HG03175 (cell line): ENCODE measurements around the gene ORAI2.
"Not testable (repeated sequence)": the region's sequence is repeated elsewhere in the genome, so short reads cannot be mapped to it uniquely, and the experiment has no call there.

Experiments
- ATAC-seq: cut with Tn5 transposase; IDR thresholded peaks from one replicate; pipeline ENCODE4 v1.9.1; 2021; ENCODE audit warnings: mild to moderate bottlenecking, moderate library complexity; ENCODE audit not compliant: unreplicated experiment

ORAI2 gene

DNA sequence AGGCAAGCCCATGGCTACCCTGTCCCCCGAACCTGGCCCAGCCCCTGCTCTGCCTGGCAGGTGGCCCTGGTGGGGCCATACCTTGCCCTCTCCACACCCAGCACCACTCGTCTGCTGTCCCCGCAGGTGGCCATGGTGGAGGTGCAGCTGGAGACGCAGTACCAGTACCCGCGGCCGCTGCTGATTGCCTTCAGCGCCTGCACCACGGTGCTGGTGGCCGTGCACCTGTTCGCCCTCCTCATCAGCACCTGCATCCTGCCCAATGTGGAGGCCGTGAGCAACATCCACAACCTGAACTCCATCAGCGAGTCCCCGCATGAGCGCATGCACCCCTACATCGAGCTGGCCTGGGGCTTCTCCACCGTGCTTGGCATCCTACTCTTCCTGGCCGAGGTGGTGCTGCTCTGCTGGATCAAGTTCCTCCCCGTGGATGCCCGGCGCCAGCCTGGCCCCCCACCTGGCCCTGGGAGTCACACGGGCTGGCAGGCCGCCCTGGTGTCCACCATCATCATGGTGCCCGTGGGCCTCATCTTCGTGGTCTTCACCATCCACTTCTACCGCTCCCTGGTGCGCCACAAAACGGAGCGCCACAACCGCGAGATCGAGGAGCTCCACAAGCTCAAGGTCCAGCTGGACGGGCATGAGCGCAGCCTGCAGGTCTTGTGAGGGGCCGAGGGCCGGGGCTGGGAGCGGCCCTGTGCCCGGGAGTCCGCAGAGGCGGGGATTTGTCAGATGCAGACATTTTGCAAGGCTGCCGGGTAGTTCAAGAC is 13.2 kb downstream of the ORAI2 start:
- ATAC-seq = no peak

DNA sequence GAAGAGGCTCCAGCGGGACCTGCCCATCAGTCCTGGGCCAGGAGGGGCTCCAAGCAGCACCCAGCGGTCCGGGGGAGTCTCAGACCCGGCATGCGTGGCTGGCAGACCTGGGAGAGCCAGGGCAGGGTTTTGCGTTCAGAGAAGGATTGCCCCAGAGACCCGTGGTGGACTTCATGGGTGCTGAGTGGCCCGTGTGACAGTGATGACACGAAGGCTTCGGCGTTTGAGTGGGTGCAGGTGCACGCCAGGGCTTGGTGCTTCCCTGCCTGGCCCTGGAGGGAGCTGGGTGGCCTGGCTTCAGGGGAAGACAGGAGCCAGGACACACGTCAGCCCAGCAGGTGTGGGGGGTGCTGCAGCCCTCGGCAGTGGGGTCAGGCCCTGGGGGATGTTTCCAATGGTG is 13.9 kb downstream of the ORAI2 start:
- no peak for ATAC-seq

DNA sequence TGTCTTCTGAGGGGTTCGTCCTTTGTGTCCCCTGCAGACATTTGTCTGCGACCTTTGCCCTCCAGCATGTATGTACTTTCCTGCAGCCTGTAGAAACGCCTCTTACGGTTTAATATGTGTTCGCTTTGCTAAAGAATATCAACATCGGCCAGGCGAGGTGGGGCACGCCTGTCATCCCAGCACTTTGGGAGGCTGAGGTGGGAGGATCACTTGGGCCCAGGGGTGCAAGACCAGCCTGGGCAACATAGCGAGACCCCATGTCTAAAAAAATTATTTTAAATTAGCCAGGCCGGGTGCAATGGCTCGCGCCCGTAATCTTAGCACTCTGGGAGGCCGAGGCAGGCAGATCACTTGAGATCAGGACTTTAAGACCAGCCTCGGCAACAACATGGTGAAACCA is 15.8 kb downstream of the ORAI2 start:
- no peak for ATAC-seq

DNA sequence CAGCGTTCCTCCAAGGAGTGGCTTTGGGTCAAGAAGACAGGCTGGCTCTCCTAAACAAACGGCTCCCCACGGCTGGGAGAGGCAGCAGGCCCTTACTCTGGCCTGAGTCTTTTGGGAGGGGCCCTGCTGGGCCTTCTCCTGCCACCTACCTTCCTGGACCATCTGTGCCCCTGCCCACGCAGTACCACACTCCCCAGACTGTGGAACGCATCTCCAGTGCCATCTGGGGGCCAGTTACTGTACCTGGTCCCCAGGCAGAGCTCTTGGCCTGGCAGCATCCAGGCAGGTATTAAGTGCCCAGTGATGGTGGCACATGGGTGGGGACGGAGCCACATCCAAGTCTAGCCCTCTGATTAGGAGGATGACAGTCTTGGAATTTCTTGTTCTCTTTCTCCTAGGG is 16.9 kb downstream of the ORAI2 start:
- ATAC-seq = no peak

DNA sequence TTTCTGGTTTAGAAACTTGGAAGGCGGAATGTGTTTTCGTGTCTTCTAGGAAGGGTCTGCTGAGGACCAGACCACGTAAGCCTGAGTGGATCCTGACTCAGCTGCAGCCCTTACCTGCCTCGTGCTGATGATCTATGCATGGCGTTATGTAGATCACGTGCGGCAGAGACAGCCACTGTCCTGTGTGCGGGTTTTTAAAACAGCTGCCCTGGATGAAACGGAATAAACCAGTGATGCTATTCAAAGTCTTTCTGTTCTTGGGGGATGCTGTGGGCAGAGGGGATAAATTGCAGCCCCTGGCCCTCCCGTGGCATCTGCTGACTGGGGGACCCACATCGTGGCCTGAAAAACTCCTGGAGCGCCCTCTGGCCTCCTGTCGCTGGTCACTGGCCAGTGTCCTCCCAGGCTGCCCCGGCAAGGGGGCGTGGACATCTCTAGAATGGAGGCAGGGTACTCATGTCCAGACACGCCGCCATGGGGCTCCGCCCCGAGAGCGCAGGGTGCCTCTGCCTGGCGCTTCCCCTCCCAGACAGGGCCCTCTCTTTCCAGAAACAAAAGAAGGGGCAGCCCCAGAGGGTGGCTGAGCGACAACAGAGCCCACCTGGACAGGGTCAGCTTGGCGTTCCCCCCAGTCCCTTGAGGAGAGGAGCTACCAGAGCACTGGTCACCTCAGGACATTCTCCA is 18.1 kb downstream of the ORAI2 start:
- no peak for ATAC-seq

DNA sequence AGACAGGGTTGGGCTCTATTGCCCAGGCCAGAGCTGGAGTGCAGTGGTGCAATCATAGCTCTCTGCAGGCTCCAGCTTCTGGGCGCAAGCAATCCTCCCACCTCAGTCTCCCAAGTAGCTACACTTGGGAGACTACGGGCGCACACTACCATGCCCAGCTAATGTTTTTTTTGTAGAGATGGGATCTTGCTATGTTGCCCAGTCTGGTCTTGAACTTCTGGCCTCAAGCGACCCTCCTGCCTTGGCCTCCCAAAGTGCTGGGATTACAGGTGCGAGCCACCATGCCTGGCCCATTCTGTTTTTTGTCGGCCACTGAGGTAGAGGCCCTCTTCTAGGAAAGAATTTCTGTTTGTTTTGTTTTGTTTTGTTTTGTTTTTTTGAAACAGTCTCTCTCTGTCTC is 19.1 kb downstream of the ORAI2 start:
- no peak for ATAC-seq

DNA sequence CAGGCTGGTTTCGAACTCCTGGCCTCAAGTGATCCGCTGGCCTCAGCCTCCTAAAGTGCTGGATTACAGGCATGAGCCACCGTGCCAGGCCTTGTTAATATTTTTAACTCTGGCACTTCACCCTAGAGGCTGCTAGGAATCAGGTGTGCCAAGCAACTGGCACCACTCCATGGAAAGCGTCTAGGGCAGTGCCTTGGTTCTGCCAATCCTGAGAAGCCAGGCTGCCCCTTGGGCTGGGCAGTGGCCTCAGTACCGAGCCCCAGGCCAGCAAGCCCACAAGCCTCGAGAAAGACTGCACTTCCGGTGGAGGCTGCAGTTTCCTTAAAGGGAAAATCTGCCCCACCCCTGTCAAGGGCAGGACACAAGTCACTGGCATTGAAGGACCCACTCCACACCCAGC is 19.9 kb downstream of the ORAI2 start:
- ATAC-seq = no peak

DNA sequence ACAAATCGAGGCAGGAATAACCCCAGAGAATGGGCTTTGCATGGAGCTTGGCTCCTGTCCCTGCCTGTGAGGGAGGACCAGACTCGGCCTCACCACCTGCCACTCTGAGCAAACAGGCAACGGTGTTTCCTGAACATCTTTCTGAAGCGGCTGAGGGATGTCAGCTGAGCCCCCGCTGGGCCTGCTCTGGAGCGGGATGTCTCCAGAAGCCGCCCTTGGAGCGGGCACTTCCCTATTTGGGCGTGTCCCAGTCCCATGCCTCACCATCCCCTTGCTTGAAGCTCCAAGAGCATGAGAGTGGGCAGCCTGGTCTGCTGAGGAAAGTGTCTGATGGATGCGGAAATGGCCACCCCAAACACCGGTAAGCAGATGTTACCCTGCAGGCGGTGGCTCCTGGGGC is 21.1 kb downstream of the ORAI2 start:
- ATAC-seq = no peak

DNA sequence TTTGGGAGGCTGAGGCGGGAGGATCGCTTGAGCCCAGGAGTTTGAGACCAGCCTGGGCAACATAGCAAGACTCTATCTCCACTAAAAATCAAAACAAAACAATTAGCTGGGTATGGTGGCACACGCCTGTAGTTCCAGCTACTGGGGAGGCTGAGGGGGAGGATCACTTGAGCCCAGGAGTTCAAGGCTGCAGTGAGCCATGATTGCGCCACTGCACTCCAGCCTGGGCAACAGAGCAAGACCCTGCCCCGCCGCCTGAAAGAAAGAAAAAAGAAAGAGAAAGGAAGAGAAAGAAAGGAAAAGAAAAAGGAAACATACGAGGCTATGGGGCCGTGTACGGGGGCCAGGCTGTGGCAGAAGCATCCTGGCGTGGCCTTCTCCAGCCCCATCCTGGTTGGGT is 21.6 kb downstream of the ORAI2 start:
- not testable (repeated sequence) for ATAC-seq

DNA sequence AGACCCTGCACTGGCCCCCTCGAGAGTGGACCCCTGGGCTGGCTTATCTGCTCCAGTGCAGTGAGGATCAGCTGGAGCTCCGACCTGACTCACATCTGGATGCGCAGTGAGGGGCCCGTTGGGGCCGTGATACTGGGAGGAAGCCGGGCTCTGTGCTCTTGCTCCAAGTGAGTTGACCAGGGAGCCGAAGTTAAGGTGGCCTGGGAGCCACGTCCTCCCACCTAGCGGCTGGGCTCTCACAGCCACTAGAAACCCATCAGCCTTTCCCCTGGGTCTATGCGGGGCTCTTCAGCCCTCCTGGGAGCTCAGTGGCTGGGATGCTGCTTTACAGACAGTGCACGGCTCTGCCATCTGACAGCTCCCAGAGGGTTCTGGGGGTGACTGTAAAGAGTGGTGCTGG is 22.2 kb downstream of the ORAI2 start:
- no peak for ATAC-seq

DNA sequence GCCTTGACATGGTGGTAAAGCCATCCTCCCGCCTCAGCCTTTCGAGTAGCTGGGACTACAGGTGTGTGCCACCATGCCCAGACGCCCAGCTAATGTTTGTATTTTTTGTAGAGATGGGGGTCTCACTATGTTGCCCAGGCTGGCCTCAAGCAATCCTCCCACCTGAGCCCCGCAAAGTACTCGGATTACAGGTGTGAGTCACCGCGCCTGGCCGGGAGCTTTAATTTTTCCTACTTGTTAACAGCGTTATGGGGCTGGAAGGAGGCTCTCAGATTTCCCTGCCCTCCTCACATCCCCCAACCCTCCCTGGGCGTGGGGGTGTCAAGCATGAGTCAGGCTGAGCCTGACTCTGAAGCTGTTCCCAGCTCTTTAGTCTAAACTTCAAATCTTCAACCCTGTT is 23.0 kb downstream of the ORAI2 start:
- ATAC-seq = no peak

DNA sequence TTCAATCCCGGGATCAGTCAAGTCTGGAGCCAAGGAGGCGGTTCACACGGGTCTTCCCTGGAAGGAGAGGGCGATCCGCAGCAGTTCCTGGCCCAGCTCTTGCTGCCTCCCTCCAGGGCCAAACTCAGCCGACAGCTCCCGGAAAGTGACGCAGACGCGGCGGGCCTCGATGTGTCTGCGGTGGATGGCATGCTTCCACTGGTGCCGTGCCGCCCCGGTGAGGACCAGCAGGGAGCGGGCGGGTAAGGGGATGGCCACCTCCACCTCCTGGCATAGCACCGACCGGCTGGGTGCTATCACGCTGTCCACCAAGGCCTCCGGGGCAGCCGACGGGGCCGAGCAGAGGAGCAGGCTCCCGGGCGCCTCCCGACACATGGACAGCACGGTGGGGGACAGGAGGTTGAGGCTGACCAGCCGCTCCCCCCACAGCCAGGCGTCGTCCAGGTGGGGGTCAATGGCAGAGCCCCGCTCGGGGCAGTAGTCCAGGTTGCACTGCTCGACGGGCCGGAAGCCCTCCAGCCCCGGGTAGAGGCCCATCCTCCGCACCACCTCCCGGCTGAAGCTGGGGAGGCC is 24.1 kb downstream of the ORAI2 start:
- ATAC-seq = no peak

DNA sequence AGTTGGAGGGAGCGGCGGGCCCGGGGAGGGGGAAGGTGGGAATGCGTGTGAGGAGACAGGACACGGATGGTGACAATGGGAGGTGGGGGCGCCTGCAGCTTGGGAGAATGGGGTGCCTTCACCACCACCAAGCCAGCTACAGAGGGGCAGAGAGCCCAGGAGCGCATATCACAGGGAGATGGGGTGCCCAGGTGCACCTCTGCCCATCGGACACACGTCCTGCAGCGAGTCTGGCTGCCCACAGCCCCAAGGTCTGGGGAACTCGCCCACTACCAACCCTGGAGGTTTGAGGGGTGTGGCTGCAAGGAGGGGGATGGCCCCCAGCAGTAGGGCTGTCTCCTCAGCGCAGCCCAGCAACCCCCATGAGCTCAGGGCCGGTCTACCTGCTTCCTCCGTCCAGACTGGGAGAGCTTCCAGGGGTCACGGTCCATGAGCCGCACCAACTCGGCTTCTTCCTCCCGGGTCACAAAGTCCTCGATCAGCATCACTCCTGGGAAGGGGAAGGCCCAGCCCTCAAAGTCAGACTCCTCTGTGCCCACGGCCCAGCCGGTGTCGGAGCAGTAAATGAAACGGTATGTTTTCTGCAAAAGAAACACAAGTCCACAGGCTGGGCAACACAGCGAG is 26.0 kb downstream of the ORAI2 start:
- ATAC-seq = no peak

DNA sequence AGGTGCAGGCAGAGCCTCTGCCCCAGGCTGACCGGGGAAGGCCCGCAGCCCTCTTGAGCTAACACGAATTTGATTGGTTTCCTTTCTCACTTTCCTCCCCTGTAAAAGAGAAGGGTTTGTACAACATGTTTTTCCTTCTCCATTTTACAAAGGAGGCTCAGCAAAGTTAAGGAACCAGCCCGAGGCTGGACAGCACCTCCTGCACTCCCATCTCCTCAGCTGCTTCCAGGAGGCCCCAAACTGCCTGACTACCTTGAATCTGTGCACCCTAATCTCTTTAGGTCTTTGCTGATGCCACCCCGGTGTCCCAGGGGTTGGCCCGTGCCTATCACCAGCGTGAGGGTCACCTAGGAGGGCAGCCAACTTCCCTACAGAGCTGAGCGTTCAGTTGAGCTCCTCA is 27.1 kb downstream of the ORAI2 start:
- no peak for ATAC-seq

DNA sequence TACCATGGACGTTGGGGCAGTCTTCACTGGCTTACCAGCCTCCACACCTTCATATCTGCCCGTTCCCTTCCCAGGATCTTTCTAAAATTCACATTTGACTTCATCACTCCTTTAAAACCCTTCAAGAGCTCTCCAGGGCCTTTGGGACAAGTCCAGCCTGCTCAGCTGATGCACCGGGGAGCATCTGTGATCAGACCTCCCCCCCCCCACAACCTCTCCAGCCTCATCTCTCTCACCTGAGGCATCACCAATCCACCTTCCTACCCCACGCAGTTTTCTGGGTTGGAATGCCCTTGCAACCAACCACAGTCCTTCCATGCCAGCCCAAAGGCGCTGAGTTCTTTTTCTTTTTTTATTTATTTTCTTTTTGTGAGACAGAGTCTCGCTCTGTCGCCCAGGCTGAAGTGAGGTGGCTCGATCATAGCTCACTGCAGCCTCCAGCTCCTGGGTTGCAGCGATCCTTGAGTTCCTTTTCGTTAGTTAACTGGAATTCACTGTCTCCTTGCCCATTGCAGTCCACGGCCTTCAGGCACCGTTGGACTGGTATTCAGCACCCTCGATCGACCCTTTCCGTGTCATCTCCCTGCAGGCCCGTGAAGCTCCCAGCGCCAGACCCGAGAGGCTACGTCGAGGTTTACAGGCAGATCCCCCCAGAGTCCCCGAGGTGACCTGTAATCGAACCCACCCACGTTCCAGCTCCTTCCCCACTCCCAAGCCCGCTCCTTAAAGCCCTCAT is 30.6 kb downstream of the ORAI2 start:
- no peak for ATAC-seq

DNA sequence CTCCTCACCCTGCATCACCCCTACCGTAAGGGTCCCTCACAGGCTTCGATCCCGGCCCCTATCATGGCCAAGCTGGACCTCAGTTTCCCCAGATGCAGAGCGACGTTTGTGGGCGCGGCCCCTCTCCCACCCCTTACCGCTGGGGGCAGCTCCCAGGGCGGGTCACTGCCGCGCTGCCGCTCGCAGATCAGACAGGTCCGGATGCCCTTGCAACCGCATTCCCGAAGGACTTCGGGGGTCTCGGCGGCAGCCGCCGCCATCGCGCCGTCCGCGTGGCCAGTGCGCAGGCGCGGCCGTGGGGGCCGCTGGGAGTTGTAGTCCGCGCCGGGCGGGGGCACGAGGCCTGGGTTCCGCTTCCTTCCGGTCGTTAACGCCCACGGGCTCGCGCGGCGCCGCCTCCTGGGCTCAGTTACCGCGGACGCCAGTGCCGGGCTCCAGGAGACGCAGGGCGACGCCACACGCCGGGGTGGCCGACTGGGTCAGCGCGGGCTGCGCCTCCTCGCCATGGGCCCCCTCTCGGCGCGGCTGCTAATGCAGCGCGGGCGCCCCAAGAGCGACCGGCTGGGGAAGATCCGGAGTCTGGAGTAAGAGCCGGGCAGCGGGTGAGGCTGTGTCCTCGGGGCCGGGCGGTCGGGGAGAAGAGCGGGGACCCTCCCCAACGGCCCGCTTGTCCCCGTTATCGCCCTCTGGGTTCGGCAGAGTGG is 31.4 kb downstream of the ORAI2 start, which contains the start of the genes ALKBH4 and LRWD1:
ALKBH4 (minus strand) TSS at position 287 of the 704 bp plus-strand sequence; CDS start at position 260, 27 bp downstream.
LRWD1 (plus strand) TSS at position 408 of the 704 bp plus-strand sequence; CDS start at position 505, 97 bp downstream.
- peak; percentile 87 for ATAC-seq

DNA sequence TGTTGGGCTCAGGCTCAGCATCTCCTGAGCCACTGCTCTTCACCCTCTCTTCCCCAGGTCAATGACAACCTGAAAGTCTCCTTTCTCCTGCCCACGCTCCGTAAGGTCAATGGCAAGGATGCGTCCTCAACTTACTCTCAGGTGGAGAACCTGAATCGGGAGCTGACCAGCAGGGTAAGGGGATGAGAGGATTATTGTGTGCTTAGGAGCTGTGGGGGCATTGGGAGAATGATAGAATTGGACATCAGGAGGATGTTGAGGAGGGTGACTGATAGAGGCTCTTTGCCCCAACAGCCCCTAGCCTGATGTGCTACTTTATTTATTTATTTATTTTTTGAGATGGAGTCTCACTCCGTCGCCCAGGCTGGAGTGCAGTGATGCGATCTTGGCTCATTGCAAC is 32.7 kb downstream of the ORAI2 start:
- ATAC-seq = no peak

DNA sequence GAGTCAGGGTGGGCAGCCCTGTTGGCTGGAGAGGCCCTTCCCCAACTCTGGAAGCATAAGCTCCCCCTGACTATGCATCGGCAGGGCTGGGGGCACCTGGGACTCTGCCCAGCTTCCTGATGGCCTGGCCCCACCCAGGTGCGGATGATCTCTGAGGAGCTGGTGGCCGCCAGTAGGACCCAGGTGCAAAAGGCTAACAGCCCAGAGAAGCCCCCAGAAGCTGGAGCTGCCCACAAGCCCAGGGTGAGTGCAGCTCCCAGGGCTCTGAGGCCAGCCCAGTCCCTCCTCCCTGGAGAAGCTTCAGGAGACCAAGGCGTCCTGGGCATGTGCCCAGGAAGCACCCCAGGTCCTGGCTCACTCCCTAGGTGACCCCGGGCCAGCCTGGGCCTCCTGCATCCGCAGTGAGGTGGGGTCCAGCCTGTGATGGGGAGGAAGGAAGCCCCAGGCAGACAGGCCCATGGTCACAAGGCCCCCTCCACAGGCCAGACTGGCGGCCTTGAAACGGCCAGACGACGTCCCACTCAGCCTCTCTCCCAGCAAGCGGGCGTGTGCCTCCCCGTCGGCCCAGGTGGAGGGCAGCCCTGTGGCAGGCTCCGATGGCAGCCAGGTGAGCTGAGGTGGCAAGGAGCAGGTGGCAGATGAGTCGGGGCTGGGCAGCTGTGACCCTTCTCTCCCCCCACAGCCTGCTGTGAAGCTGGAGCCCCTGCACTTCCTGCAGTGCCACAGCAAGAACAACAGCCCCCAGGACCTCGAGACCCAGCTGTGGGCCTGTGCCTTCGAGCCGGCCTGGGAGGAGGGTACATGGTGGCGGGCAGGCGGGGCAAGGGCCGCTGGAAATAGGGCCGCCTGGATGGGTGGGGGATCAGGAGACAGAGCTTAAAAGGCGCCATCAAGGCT is 34.5 kb downstream of the ORAI2 start:
- no peak for ATAC-seq
